Measurements from ENCODE around the gene TET3. TPM values are rescaled to one million over a fixed set of nuclear protein-coding genes. Genes with fewer than 3 reads are reported as not detected.

TET3 gene
- total RNA-seq, 1 donor from 2014 or later: 23.0 TPM

DNA sequence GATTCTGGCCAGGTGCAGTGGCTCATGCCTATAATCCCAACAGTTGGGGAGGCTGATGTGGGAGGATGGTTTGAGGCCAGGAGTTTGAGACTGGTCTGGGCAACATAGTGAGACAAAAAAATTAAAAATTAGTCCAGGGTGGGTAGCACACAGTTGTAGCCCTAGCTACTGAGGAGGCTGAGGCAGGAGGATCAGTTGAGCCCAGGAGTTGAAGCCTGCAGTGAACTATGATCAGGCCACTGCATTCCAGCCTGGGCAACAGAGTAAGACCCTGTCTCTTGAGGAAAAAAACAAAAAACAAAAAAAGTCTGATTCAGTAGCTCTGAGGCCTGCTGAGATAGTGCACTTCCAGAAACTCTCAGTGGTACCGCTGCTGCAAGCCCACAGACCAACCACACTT lies 7.9 kb upstream of the TET3 start:
- DNase-seq (ENCODE audit: low spot score): no peak
- Mint-ChIP-seq H3K9me3 (ENCODE audit: unreplicated experiment) (no peaks in the 10 kb centered on the region), H3K36me3 (ENCODE audit: low read depth, unreplicated experiment) (no peaks in the 10 kb centered on the region), H3K4me1 (ENCODE audit: unreplicated experiment) (peaks cover 26% of the 10 kb centered on the region), H3K4me3 (ENCODE audit: unreplicated experiment) (no peak overlapping the region), H3K27me3 (ENCODE audit: unreplicated experiment) (peaks cover 3% of the 10 kb centered on the region), H3K27ac (ENCODE audit: unreplicated experiment) (no peak overlapping the region)
- no peak for TF ChIP-seq CTCF (IDR thresholded peaks at IDR 0.05; ENCODE audit: unreplicated experiment)

- H3K9me3 Mint-ChIP-seq (ENCODE audit: unreplicated experiment): no peaks in the 10 kb centered on the region
- peaks cover 4% of the 10 kb centered on the region for H3K27me3 Mint-ChIP-seq (ENCODE audit: unreplicated experiment)
- DNase-seq (ENCODE audit: low spot score): no peak
- H3K4me3 Mint-ChIP-seq (ENCODE audit: unreplicated experiment): peak overlapping the region; percentile 7
- no peak for TF ChIP-seq CTCF (IDR thresholded peaks at IDR 0.05; ENCODE audit: unreplicated experiment)
- peaks cover 28% of the 10 kb centered on the region for H3K4me1 Mint-ChIP-seq (ENCODE audit: unreplicated experiment)
- no peaks in the 10 kb centered on the region for H3K36me3 Mint-ChIP-seq (ENCODE audit: low read depth, unreplicated experiment)
- no peak overlapping the region for H3K27ac Mint-ChIP-seq (ENCODE audit: unreplicated experiment)
Measured at GRCh38 chr2:73977466-73977865, 7.2 kb upstream of the TET3 start.

GRCh38 chr2:73979021-73979420 lies 5.7 kb upstream of the TET3 start:
- no peak for TF ChIP-seq CTCF (IDR thresholded peaks at IDR 0.05; ENCODE audit: unreplicated experiment)
- no peak overlapping the region for H3K4me3 Mint-ChIP-seq (ENCODE audit: unreplicated experiment)
- peaks cover 36% of the 10 kb centered on the region for H3K4me1 Mint-ChIP-seq (ENCODE audit: unreplicated experiment)
- peaks cover 10% of the 10 kb centered on the region for H3K27me3 Mint-ChIP-seq (ENCODE audit: unreplicated experiment)
- H3K27ac Mint-ChIP-seq (ENCODE audit: unreplicated experiment): peak overlapping the region; percentile 77
- no peaks in the 10 kb centered on the region for H3K36me3 Mint-ChIP-seq (ENCODE audit: low read depth, unreplicated experiment)
- DNase-seq (ENCODE audit: low spot score): no peak
- H3K9me3 Mint-ChIP-seq (ENCODE audit: unreplicated experiment): no peaks in the 10 kb centered on the region

DNA sequence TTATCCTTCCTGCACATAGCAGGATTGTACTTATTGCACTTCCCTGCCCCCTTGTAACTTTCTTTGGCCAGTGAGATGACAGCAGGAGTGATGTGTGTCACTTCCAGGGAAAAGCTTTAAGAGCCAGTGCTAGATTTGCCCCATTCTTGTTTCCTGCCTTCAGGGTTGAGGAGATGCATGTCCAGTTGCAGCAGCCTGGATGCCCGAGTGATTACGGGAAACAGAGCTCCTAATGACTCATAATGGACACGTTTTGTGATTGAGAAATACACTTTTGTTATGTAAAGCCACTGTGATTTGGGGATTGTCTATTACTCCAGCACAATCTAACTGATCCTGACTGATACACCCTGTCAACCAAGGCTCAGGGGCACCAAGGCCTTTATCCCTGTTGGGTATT lies 5.0 kb upstream of the TET3 start:
- peak overlapping the region; percentile 66 for H3K4me3 Mint-ChIP-seq (ENCODE audit: unreplicated experiment)
- H3K27ac Mint-ChIP-seq (ENCODE audit: unreplicated experiment): peak overlapping the region; percentile 72
- no peaks in the 10 kb centered on the region for H3K9me3 Mint-ChIP-seq (ENCODE audit: unreplicated experiment)
- no peak for DNase-seq (ENCODE audit: low spot score)
- peaks cover 36% of the 10 kb centered on the region for H3K4me1 Mint-ChIP-seq (ENCODE audit: unreplicated experiment)
- H3K27me3 Mint-ChIP-seq (ENCODE audit: unreplicated experiment): peaks cover 10% of the 10 kb centered on the region
- no peak for TF ChIP-seq CTCF (IDR thresholded peaks at IDR 0.05; ENCODE audit: unreplicated experiment)
- H3K36me3 Mint-ChIP-seq (ENCODE audit: low read depth, unreplicated experiment): no peaks in the 10 kb centered on the region

- Mint-ChIP-seq H3K27me3 (ENCODE audit: unreplicated experiment) (peaks cover 10% of the 10 kb centered on the region), H3K27ac (ENCODE audit: unreplicated experiment) (peak overlapping the region; percentile 16), H3K9me3 (ENCODE audit: unreplicated experiment) (no peaks in the 10 kb centered on the region), H3K4me1 (ENCODE audit: unreplicated experiment) (peaks cover 34% of the 10 kb centered on the region), H3K4me3 (ENCODE audit: unreplicated experiment) (peak overlapping the region; percentile 12), H3K36me3 (ENCODE audit: low read depth, unreplicated experiment) (peaks cover under 1% of the 10 kb centered on the region)
- TF ChIP-seq CTCF (IDR thresholded peaks at IDR 0.05; ENCODE audit: unreplicated experiment): no peak
- DNase-seq (ENCODE audit: low spot score): no peak
Measured at GRCh38 chr2:73980566-73980965, 4.1 kb upstream of the TET3 start.

All from endothelial cell (in vitro differentiated cells).